HG03432 (cell line): ENCODE results near the gene VWA5B1.

Experiments
- ATAC-seq: cut with Tn5 transposase; IDR thresholded peaks from one replicate; pipeline ENCODE4 v1.9.1; 2021; ENCODE audit warnings: mild to moderate bottlenecking, moderate library complexity; ENCODE audit not compliant: unreplicated experiment

The VWA5B1 gene

DNA sequence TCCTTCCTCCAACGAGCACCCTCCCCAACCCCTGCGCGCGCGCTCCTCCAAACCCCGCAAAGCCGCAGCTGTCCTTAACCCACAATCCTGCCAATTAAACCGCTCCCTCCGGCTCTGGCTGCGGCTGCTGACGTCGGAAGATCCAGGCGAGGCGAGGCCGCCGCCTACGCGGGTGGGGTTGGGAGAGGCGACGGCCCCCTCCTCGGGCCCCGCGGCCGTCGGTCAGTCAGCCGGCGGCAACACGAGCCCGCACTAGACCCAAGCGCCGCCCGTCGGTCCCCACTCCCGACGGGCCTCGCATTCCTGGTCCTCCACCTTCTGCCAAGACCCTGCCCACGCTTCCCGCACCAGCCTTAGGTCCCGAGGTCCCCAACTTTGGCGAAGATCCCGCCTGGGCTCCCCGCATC is 75.4 kb downstream of the VWA5B1 start:
- no peak for ATAC-seq

DNA sequence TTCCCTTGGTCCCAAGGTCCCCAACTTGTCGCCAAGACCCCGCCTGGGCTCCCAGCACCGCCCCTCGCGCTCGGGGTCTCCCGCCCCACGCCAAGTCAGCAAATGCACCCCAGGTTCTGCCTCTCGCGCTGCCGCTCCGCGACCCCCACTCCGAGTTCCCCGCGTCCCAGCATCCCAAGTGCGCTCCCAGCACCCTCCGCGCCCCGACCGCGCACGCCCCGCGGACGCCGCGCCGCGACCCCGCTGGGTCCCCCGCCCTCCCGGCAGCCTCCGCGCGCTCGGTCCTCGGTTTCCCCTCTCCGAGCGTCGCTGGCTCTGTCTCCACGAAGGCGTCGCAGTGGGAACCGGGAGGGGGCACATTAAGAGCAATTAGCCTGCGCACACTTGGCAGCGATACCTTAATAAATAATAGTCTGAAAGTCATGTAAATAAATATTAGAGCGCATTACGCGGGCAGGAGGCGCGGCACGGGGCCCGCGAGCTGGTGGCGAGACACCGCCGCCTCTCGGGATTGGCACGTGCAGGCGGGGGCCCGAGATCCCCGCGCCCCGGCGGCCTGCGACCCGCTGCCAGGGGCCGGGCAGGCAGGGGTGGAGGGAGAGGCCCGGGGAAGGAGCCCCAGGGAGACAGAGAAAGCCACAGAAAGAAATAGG is 75.9 kb downstream of the VWA5B1 start:
- no peak for ATAC-seq

DNA sequence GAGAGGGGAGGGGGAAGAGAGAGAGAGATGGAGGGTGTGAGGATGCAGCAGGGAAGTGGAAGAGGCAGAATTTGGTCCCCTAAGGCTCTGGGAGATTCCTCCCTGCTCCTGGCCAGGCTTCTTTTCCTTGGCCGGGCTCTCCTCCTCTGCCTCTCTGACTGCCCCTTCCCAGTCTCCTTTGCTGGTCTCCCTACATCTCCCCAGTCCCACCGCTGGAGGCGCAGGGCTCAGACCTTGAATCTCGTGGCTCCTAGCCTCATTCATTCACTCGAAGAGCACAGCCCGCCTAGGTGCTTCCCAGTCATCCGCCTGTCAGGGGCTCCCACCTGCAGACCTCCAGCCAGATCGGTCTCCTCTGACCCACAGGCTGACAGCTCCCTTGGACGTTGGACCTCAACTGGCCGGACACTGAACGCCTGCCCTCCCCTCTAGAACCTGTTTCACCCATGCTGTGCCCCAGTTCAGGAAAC is 76.5 kb downstream of the VWA5B1 start:
- no peak for ATAC-seq

DNA sequence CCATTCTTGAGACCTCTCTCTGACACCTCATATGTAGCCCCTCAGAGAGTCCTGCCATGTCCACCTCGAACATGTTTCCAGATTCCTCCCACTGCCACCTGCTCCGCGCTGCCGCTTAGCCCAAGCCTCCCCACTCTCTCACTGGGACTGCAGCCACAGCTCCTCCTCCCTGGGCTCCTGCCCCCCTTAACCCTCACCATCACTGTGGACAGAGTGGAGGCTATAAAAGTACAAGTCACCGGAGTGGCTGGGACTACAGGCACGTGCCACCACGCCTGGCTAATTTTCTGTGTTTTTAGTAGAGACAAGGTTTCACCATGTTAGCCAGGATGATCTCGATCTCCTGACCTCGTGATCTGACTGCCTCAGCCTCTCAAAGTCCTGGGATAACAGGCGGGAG is 77.0 kb downstream of the VWA5B1 start:
- ATAC-seq: no peak

DNA sequence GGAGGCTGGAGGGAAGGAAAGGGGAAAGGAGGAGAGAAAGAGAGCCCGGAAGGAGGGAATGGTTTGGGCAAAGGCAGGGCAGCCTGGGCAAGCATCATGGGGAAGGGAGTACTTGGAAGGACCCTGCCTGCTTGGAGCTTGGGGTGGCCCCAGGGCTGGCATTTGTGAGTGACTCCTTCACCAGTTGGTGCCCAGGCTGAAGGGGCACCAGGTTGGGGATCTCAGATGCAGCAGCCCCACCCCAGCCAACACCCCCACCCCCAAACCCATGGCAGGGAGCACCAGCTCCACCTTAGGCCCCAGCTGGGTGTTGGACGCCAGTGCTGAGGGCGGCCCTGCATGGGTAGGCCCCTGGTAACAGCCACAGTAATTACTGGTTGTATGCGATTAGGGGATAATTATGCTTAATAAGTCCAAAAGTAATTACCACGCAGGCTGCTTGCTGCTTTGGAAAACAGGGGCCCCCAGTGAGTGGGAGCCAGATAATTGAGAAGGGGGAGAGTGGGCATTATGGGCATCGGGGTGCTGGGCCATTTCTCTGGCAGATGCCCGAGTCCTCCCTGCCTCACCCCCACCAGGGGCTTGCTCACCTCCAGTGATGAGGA is 78.3 kb downstream of the VWA5B1 start:
- no peak for ATAC-seq

DNA sequence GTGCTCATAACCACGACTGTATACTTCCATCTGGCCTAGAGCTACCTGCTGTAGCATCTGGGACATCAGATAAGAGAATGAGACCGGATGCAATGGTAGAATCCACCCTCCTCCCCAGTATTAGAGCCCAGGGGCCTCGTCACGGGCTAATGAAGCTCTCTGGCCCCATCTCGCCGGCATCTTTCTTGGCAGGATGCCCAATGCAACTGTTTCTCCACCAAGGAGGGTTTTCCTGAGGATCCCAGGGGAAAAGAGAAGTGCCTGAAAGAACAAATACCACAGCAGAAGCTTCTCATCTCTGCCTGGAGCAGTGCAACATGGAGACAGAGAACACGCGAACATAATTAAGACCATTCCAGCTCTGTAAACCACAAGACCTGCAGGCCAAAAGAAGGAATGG is 80.0 kb downstream of the VWA5B1 start:
- ATAC-seq: no peak

DNA sequence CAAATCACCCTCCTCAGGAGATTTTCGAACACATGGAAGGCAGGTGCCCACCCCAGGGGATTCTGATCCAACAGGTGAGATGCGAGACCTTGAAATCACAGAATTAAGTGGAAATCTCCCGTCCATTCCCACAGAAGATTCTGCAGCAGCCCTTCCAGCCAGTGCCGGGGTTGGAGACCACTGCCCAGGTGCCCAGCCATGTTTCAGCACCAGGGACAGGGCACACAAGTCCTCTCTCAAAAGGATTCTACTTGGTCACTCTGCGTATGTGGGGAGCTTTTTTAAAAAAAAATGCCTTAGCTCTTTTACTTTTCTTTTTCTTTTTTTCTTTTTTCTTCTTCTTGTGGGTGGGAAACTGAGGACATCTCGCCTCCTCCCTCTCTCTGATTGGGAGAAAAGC is 80.7 kb downstream of the VWA5B1 start:
- ATAC-seq: no peak

DNA sequence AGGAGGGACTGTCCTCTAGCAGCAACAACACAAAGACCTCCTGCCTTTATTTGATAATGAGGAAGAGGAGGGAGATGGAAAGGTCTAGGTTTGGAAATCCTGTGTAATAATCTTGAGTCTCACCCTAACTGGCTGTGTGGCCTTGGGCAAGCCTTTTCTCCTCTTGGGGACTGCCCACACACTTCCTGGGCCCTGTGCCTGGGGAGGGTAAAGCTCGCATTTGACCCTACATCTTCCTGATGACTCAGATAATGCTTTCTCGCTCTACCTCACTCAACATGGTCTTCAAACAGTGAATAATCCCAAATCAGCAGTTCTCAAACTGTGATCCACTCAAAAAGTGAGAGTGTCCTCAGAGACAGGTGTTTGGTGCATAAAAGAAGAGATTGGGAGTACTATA is 81.2 kb downstream of the VWA5B1 start:
- ATAC-seq: no peak

DNA sequence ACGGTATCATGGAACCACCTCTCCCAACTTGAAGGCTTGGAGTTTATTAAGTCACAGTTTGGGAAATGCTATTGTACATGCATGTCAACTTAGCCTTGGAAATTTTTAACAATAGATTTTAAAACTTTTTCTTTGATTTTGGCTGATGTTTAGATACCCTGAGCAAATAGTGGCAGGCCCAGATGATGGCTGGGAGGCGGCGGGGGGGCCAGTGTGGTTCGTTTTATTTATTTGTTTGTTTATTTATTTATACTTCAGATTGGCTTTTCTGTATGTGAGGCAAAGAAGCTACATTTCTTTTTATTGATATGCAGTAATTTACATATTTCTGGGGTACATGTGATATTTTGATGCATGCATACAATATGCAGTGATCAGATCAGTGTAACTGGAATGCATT is 82.0 kb downstream of the VWA5B1 start:
- ATAC-seq: no peak

DNA sequence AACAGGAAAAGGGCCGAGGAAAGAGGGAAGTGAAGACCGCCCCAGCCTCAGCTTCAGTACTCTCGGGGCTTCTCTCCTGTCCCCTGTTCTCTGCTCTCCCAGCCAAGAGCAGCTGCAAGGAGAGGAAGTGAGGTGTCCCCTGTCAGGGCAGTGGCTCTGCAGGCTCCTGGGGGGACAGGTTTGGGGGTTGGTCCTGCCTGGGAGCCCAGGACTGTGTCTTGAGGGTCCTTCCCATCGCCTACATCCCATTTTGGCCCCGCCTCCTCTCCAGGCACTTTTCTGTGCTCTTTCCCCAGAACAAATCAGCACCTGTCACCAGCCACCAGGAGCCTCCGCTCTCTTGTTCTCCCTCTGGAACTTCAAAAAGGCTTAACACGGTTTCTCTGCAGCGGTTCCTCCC is 82.6 kb downstream of the VWA5B1 start:
- no peak for ATAC-seq

DNA sequence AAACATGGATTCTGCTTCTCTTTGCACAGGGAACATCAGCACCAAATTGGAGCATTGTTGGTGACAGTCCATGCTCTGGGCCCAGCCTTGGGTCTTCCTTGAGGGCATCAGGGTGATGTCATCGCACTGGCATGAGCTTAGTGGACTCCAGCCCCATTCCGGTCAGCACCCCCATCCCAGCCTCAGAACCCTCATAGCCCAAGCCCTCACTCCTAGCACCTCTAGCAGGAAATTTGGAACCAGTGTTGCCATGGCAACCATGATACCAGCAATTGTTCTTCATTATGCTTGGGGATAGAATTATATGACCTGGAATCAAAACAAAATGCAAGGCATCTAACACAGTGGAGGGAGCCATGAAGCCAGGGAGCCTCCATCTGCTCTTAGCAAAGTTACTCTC is 83.1 kb downstream of the VWA5B1 start:
- ATAC-seq: no peak

DNA sequence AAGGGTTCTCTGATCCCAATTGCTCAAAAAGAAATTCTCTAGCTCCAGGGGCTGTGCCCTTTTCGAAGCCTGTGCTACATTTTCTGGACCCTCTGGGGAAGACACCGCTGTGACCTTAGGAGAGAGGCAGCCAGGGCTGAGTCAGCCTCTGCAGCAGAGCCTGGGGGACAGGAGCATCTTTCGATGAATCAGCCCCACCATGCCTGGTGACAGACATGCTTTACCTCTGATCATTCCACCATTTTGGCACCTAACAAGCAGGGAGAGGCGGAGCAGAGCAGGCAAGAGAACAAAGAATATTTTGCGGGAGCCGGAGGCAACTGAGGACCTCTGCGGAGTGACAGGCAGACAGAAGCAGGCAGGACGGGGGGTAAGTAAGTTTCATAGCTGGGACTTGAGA is 84.9 kb downstream of the VWA5B1 start:
- no peak for ATAC-seq

DNA sequence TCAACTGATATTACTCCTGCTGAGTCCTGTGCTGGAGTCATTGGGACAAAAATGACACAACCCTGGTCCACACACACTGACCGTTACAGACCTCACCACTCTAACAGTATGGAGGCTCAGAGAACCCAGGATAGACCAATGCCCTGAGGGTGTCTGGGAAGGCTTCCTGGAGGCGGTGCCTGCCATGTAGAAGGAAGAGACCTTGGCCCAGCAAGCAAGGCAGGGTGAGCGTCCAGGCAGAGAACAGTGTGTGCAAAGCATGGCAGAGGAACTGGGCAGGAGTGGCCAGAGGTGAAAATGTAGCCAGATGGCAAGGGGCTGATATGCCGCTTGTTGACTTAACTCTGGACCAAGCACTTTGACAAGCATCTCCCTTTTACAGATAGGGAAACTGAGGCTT is 85.5 kb downstream of the VWA5B1 start:
- no peak for ATAC-seq

DNA sequence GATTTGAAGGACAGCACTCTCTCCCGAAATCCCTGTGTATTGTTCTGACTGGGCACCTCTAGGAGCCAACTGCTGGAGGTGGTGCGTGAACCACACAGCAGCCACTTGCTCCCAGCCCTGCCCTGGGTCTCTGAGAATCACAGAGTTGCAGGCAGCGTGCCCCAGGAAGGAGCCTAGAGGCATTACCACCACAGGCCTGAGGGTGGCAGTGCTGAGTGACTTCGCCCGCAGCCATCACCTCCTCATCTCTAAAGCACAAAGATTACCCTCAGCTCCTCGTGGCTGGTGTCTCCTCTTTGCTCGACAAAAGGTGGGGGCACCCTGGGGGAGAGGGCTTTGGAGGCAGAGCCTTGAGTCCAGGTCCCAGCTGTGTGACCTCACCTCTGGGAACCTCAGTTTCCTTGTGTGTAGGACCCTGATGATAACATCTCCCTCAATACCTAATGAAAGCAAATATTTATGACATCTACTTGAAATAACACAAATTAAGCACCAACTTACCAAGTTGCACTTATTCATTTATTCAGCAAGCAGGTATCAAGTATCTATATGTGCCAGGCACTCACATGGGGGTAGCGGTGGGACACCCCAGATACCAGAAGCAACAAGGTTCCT is 86.3 kb downstream of the VWA5B1 start:
- ATAC-seq: no peak

DNA sequence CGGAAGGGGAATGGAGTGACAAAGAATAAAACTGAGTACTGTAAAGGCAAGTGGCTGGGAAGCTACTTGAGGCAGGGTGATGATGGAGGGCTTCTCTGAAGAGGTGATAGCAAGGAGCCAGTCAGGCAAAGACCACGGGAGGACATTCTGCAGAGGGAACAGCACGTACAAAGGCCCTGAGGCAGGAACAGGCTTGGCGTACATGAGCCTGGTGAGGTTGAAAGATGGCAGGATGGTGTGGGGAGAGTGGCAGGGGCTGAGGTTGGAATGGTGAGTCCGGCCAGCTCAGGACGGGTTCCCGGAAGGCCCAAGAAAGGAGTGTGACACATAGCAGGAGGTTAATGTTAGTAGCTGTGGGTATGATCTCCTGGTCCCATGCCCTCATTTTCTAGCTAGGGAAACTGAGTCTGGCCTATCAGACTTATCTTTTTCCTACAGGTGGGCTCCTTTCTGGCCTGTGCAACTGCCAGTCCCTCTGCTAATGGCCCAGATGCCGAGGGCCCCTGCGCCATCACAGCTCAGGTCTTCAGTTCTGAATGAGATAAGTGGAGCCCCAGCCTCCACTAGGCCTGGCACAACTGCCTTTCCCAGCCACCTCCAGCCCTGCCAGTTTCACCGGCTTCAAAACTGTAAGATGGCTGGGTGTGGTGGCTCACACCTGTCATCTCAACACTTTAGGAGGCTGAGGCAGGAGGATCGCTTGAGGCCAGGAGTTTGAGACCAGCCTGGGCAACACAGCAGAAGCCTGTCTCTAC is 87.0 kb downstream of the VWA5B1 start:
- no peak for ATAC-seq

DNA sequence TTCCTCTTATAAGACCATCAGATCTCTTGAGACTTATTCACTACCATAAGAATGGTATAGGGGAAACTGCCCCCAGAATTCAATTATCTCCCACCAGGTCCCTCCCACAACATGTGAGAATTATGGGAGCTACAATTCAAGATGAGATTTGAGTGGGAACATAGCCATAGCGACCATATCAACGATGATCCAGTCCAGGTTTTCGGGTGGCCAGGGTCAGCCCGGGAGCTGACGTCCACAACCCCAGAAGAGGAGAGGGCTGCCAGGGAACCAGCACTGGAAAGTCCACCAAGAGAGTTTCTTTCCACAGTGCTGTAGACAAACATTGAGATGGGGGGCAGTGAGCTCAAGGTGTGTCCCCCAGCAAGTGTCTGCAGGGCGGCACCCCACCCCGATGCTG is 88.4 kb downstream of the VWA5B1 start:
- no peak for ATAC-seq

DNA sequence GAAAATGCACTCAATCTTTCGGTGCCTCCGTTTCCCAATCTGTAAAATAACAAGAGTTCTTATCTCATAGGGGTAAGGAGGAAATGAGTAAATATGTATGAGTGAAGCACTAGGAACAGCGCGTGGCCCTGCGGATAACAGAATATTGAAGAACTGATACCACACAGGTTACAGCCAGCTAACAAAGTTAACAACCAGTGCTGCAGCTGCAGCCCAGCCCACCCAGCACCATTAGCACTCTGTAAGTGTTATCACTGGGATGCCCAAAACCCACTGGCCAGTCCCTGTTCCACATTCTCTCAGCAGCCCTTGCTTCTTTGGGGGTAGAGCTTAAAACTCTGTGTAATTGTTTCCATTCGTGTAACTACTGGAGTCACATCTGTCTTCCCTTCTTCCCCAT is 89.5 kb downstream of the VWA5B1 start:
- no peak for ATAC-seq

DNA sequence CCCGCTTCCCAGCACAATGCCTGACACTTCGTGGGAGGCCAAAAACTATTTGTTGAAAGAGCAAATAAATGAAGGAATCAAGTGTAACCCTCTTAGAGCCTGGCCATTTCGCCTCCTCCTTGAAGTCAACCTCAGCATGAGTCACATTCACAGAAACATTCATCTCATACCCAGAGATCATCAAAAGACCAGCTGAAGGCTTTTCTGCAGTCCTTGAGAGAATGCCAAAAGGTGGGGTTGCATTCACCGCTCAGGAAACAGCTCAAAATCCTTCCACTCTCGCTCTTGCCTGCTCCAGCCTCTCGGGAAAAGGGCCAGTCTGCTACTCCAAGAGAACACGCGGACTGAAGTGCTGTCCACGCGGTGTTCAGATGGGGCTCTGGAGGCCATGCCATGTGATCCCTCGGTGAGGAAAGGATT is 90.0 kb downstream of the VWA5B1 start:
- ATAC-seq: no peak

DNA sequence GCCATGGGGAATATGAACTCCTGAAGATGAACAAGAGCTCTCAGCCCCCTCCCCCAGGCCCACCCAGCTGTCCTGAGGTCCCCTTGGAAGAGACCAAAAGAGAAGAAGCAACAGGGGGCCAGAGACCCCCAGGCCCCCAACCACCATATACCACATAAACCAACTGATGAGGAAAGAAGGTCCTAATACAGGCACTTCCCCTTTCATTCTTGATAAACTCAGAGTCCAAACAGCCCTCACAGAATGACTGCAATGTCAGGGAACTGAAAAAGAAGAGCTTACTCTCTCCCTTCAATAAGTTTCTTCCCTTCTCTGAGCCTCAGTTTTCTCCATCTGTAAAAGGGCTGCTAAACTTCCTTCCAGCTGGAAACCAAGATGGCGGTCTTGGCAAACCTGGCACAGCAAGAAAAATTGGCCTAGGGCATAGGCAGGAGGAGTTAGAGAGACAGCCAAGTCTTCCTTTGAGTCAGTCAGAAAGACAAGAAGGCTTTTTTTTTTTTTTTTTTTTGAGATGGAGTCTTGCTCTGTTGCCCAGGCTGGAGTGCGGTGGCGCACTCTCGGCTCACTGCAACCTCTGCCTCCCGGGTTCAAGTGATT is 90.5 kb downstream of the VWA5B1 start:
- no peak for ATAC-seq

DNA sequence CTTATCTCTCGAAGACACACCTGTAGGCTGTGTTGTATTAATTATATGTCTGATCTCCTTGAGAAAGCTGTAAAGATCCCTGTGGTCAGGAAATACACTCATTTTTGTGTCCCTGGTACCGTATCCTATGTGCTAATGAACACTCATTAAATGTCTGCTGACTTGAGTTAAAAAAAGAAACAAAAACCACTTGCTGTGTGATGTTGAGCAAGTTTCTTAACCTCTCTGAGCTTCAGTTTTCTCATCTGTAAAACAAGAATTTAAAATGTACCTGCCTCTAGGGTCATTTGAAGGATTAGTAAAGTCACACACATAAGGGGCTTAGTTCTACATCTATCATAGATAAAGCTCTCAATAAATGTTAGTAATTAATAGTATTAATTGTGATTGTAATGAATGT is 91.3 kb downstream of the VWA5B1 start:
- ATAC-seq: no peak

DNA sequence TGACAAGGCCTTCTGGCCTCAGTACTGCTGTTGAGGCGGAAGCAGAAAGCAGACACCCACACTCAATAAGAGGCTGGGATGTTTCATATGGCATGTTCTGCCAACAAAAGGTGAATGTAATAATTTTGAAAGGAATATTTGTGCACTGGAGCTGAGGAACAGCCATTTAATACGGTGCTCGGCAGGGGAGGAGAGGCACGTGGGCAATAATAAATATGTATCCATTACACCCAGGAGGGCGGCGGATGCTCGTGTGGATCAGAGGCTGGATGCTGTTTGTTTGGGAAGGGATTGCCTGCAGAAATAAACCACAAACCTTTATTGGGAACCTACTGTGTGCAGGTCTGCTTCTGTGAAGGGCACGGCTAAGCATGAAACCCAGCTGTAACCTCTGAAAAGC is 92.0 kb downstream of the VWA5B1 start:
- ATAC-seq: no peak
